Activated CD4-positive, alpha-beta T cell treated with anti-CD3 and anti-CD28 coated beads for 36 hours (primary cell): ENCODE data around the gene MYPN. TPM values are rescaled to one million over a fixed set of nuclear protein-coding genes. Genes with fewer than 3 reads are reported as not detected.

Source experiments
- ATAC-seq: fragments of 200-7000 bp; cut with Tn5 transposase; one replicate; pipeline ENCODE4 v1.10.0; 2021; ENCODE audit warnings: mild to moderate bottlenecking, moderate library complexity
- CTCF ChIA-PET: fragments of 350-600 bp; sonication (Branson Sonifier 250); formaldehyde crosslinking; loops from one replicate; lab custom pipeline; 2021; ENCODE audit warnings: antibody characterized with exemption; lab: Charles Lee
- POLR2A ChIA-PET: fragments of 350-600 bp; sonication (Branson Sonifier 250); formaldehyde crosslinking; loops from one replicate; lab custom pipeline; 2021; ENCODE audit warnings: antibody characterized with exemption, inconsistent platforms; lab: Charles Lee
- DNase-seq: peaks from one replicate; pipeline ENCODE4 v3.0.0-alpha.2; 2020
- H3K27ac Mint-ChIP-seq: one replicate; pipeline ENCODE4 v1.8.0; 2021; ENCODE audit warnings: mixed read lengths
- H3K27me3 Mint-ChIP-seq: one replicate; pipeline ENCODE4 v1.8.0; 2021; ENCODE audit warnings: mixed read lengths
- H3K36me3 Mint-ChIP-seq: one replicate; pipeline ENCODE4 v1.8.0; 2021; ENCODE audit warnings: low read depth, mixed read lengths
- H3K4me1 Mint-ChIP-seq: one replicate; pipeline ENCODE4 v1.8.0; 2021; ENCODE audit warnings: mixed read lengths
- H3K4me3 Mint-ChIP-seq: one replicate; pipeline ENCODE4 v1.8.0; 2021; ENCODE audit warnings: mild to moderate bottlenecking, moderate library complexity, mixed read lengths
- H3K9me3 Mint-ChIP-seq: one replicate; pipeline ENCODE4 v1.8.0; 2021; ENCODE audit warnings: low read depth, mixed read lengths
- intact Hi-C, 2 experiments: fragments of 100-400 bp; cut with DNase I in 1 of 2; cut with micrococcal nuclease in 1 of 2; formaldehyde crosslinking; loops; one replicate each; pipeline versions ENCODE4 v1.14.2 to v1.15.1; 2022 to 2024; cut with DNase I, micrococcal nuclease
- total RNA-seq, 2 experiments: library from RNA; stranded (reverse); gene quantifications; one replicate each; pipeline ENCODE4 v1.2.3, GENCODE V29; 2021

Gene MYPN
- total RNA-seq, 2 experiments from 2014 or later = not detected

DNA sequence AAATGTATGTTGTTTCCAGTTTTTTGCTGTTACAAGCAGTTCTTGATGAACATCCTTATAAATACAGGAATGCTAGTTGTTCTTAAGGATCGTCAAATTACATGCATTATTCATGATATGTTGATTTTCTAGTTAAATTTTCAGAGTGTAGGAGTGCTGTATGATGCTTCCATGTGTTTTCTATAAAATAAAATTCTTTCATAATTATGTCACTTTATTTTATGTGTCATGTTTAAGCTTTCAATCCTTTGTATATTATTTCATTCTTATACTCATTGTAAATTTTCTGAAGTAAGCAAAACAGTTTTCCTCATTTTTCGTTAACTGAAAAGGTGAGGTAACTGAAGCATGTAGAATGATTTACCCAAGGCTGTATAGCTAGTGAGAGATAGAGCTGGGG lies 16.8 kb upstream of the MYPN start:
- no peak overlapping the region for H3K27ac Mint-ChIP-seq
- ChIA-PET POLR2A (no interaction called here), CTCF (no interaction called here)
- H3K4me3 Mint-ChIP-seq = no peak overlapping the region
- DNase-seq (no peak), ATAC-seq (no peak)
- peaks cover 9% of the 10 kb centered on the region for H3K4me1 Mint-ChIP-seq
- H3K9me3 Mint-ChIP-seq = no peaks in the 10 kb centered on the region
- no peaks in the 10 kb centered on the region for H3K27me3 Mint-ChIP-seq
- intact Hi-C loops = loop anchor here in 1 of 2 experiments (5.0 kb wide), 1 partner anchor 870 kb away; no protein-coding TSS in a partner anchor
- H3K36me3 Mint-ChIP-seq = no peaks in the 10 kb centered on the region

DNA sequence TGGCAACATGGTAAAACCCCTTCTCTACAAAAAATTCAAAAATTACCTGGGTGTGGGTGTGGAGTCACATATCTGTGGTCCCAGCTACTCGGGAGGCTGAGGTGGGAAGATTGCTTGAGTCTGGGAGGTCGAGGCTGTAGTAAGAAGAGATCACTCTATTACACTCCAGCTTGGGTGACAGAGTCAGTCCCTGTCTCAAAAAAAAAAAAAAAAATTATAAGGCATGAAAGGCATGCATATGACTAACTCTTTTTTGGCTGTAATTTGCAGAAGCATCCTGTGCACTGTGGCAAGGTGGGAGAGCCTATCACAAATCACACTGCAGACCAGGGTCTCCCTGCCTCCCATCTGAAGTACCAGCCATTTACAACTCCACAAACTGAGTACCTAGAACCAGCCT lies 14.1 kb upstream of the MYPN start:
- no peak overlapping the region for H3K4me3 Mint-ChIP-seq
- POLR2A ChIA-PET = no interaction called here

DNA sequence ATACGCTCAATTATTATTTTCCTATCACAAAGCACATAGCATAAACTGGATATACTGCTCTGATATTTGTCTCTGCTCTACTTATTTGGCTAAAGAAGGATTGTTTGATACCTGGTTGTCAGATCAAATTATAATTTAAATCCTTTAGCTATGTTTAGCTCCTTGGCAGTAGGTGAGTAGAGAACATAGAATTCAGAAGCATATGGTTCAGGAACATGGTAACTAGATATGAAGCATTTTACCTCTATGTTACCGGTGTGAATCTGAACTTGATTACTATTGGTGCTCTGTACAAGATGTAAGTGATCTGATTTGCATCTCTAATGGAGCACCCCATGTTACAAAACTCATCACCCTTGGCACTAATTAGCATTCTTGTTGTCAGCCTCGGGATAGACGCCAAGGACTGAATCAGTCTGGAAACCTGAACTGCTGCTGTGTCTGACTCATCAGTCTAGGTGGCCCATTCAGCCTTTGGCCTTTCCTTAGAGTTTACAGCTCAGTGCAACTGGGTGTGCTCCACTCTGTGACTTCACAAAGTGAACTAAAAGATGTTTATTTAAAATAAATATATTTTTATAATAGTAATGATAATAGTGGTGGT lies 12.3 kb upstream of the MYPN start:
- CTCF ChIA-PET = no interaction called here
- no peak overlapping the region for H3K4me3 Mint-ChIP-seq
- POLR2A ChIA-PET = no interaction called here
- intact Hi-C loops = no loop called here
- H3K27ac Mint-ChIP-seq = no peak overlapping the region
- peak; percentile 53 for ATAC-seq
- DNase-seq = no peak
- no peaks in the 10 kb centered on the region for H3K4me1 Mint-ChIP-seq
- no peaks in the 10 kb centered on the region for H3K9me3 Mint-ChIP-seq
- H3K27me3 Mint-ChIP-seq = no peaks in the 10 kb centered on the region
- H3K36me3 Mint-ChIP-seq = no peaks in the 10 kb centered on the region

More for the DNA sequence above, 14.1 kb upstream of the MYPN start:
- ATAC-seq (no peak), DNase-seq (no peak)
- no peaks in the 10 kb centered on the region for H3K4me1 Mint-ChIP-seq
- CTCF ChIA-PET = no interaction called here
- H3K9me3 Mint-ChIP-seq = no peaks in the 10 kb centered on the region
- no peaks in the 10 kb centered on the region for H3K27me3 Mint-ChIP-seq
- intact Hi-C loops = no loop called here
- H3K27ac Mint-ChIP-seq = no peak overlapping the region
- H3K36me3 Mint-ChIP-seq = no peaks in the 10 kb centered on the region

DNA sequence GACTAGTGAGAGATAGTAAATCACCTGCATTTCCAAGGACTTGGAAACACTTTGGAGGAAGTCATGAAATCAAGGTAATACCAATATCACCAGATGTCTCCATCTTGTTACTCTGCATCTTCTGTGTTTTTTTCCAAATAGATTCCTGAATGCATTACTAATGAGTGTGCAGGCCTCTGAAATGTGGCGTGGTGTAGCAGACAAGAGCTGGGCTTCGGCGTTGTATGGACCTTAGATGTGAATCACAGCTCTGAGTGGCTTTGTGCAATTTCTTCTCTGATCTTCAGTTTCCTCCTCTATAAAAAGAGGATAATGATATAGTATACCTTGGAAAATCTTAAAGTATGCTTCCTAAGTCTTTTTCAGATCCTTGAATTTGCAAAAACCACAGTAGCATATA lies 9.6 kb upstream of the MYPN start:
- H3K27me3 Mint-ChIP-seq = no peaks in the 10 kb centered on the region
- intact Hi-C loops = no loop called here
- ATAC-seq = no peak
- no peak for DNase-seq
- CTCF ChIA-PET = no interaction called here
- POLR2A ChIA-PET = no interaction called here
- H3K36me3 Mint-ChIP-seq = no peaks in the 10 kb centered on the region
- H3K4me3 Mint-ChIP-seq = no peak overlapping the region
- H3K27ac Mint-ChIP-seq = no peak overlapping the region
- no peaks in the 10 kb centered on the region for H3K4me1 Mint-ChIP-seq
- H3K9me3 Mint-ChIP-seq = no peaks in the 10 kb centered on the region

DNA sequence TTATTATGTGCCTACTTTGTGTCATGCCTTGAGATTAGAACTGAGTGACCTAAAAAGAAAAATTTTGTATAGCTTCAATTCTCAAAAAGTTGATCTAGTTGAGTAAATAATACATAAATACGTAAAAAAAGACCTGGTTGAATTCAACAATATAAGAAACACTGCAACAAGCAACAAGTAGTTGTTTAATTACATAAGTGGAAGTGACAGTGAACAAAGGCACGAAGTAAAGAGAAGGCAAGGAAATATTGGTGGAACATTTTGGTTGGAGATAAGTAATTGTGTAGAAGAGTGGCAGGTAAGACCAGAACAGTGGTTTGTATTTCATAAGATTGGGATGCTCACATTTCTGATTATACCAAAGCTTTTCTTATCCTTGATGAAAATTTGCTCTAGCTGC lies 8.2 kb upstream of the MYPN start:
- Mint-ChIP-seq H3K36me3 (no peaks in the 10 kb centered on the region), H3K9me3 (no peaks in the 10 kb centered on the region), H3K4me1 (no peaks in the 10 kb centered on the region), H3K27me3 (no peaks in the 10 kb centered on the region), H3K27ac (no peak overlapping the region), H3K4me3 (no peak overlapping the region)
- POLR2A ChIA-PET = no interaction called here
- no peak for ATAC-seq
- CTCF ChIA-PET = interaction anchor here (0.9 to 1.1 kb wide), 2 partner anchors 29 to 111 kb away, joined by 3 to 5 read pairs; no protein-coding TSS in a partner anchor
- intact Hi-C loops = no loop called here
- DNase-seq = no peak

DNA sequence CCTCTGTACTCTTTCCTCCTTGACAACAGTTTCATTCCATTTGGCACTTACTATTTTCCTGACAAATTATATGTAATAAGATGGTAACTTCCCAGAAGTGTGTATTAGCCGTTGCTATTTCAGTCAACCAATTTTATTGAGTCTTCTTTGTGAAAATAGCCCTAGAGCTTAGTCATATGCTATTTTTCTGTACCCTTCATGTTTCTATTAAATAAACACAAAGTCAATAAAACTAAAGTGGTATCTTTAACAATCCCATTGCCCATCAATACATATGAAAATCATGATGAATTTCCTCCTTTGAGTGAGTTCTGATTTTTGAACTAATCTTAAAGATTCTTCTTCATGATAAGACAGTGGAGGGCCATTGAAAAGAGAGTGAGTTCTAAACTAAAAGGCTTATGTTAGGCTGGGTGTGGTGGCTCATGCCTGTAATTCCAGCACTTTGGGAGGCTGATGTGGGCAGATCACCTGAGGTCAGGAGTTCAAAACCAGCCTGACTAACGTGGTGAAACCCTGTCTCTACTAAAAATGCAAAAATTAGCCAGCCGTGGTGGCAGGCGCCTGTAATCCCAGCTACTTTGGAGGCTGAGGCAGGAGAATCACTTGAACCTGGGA lies 5.9 kb upstream of the MYPN start:
- no peaks in the 10 kb centered on the region for H3K36me3 Mint-ChIP-seq
- H3K9me3 Mint-ChIP-seq = no peaks in the 10 kb centered on the region
- no peak overlapping the region for H3K27ac Mint-ChIP-seq
- intact Hi-C loops = no loop called here
- ATAC-seq (no peak), DNase-seq (no peak)
- ChIA-PET CTCF (interaction anchor here (0.7 kb wide), 1 partner anchor 54 kb away, joined by 3 read pairs; no protein-coding TSS in a partner anchor), POLR2A (no interaction called here)
- no peaks in the 10 kb centered on the region for H3K4me1 Mint-ChIP-seq
- H3K27me3 Mint-ChIP-seq = no peaks in the 10 kb centered on the region
- no peak overlapping the region for H3K4me3 Mint-ChIP-seq

DNA sequence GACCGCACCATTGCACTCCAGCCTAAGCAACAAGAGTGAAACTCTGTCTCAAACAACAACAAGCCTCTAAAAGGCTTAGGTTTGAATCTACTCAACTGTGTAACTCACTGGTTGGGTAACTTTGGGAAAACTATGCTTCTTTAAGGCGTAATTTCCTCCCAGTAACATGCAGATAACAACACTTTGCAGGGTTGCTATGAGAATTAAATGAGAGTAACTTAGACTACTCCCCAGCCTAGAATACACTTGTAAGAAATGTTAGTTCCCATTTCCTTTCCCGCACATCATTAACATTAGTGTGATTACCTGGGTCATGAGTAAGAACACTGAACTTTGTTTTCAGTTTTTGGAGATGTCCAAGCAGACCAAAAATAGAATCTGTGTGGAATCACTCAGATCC lies 5.4 kb upstream of the MYPN start:
- ChIA-PET CTCF (interaction anchor here (0.7 kb wide), 1 partner anchor 54 kb away, joined by 3 read pairs; no protein-coding TSS in a partner anchor), POLR2A (no interaction called here)
- ATAC-seq (no peak), DNase-seq (no peak)
- no peak overlapping the region for H3K27ac Mint-ChIP-seq
- H3K9me3 Mint-ChIP-seq = no peaks in the 10 kb centered on the region
- H3K27me3 Mint-ChIP-seq = no peaks in the 10 kb centered on the region
- no peak overlapping the region for H3K4me3 Mint-ChIP-seq
- H3K36me3 Mint-ChIP-seq = no peaks in the 10 kb centered on the region
- intact Hi-C loops = no loop called here
- H3K4me1 Mint-ChIP-seq = no peaks in the 10 kb centered on the region

DNA sequence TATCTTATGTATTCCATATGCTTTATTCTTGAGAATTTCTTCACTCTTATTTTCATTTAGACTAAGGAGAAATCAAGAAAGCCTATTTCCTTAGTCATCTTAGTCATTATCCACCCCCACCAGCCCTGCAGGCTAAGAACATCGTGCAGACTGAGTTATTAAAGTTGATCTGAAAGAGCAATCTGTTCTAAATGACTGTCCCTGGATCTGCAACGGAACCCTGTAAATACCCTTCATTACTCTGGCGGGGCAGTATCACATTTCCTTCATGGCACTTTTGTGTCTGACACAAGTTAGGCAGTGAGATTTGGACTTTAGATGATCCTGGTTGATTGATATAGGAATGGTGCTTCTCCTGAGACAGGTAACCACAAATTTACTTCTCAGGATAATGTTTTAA lies 3.5 kb upstream of the MYPN start:
- Mint-ChIP-seq H3K27ac (no peak overlapping the region), H3K27me3 (no peaks in the 10 kb centered on the region), H3K36me3 (no peaks in the 10 kb centered on the region), H3K9me3 (no peaks in the 10 kb centered on the region), H3K4me3 (no peak overlapping the region), H3K4me1 (no peaks in the 10 kb centered on the region)
- intact Hi-C loops = no loop called here
- no peak for DNase-seq
- ChIA-PET POLR2A (no interaction called here), CTCF (no interaction called here)
- no peak for ATAC-seq

DNA sequence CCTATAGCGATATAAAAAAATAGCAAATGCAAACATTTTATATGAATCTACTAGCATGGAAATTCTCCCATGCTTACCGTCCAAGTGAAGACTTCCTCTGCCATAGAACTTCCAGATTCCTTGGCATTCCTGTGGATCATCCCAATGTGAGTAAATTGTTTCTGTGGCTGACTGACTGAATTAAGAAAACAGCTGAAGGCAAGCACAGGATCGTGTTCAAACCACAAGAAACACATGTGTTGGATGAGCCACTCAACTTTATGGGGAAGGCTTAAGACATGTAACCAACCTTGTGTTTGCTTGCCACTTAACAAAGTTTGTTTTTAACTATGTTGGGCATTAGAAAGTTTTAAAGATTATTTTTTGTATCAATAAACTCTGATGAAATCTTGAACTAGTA lies 2.6 kb upstream of the MYPN start:
- no peaks in the 10 kb centered on the region for H3K9me3 Mint-ChIP-seq
- ChIA-PET POLR2A (no interaction called here), CTCF (no interaction called here)
- no peak overlapping the region for H3K4me3 Mint-ChIP-seq
- no peaks in the 10 kb centered on the region for H3K27me3 Mint-ChIP-seq
- intact Hi-C loops = no loop called here
- DNase-seq (no peak), ATAC-seq (no peak)
- H3K36me3 Mint-ChIP-seq = no peaks in the 10 kb centered on the region
- no peak overlapping the region for H3K27ac Mint-ChIP-seq
- no peaks in the 10 kb centered on the region for H3K4me1 Mint-ChIP-seq

DNA sequence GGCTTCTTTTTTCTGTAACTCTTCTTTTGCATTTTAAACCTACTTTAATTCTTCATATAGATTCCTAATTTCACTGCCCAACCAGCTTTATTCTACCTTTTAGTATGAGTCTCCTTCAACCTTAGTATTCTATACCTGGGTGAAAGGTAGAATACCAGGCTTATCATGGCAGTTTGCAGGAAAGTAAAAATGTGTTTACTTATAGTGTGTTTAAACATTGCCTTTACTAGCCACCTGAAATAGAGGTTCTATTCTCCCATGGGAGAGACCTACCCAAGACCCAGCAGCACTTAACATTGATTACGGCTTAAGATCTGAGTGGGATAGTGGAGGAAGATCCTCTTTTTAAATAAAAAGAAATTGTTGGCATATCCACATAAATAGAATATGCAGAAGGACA lies 1.6 kb upstream of the MYPN start:
- intact Hi-C loops = no loop called here
- no peaks in the 10 kb centered on the region for H3K27me3 Mint-ChIP-seq
- H3K4me1 Mint-ChIP-seq = no peaks in the 10 kb centered on the region
- H3K36me3 Mint-ChIP-seq = no peaks in the 10 kb centered on the region
- CTCF ChIA-PET = interaction anchor here (1.0 kb wide), 1 partner anchor 10 kb away, joined by 3 read pairs; no protein-coding TSS in a partner anchor
- no peak for DNase-seq
- ATAC-seq = no peak
- H3K9me3 Mint-ChIP-seq = no peaks in the 10 kb centered on the region
- POLR2A ChIA-PET = no interaction called here
- H3K27ac Mint-ChIP-seq = no peak overlapping the region
- H3K4me3 Mint-ChIP-seq = no peak overlapping the region

DNA sequence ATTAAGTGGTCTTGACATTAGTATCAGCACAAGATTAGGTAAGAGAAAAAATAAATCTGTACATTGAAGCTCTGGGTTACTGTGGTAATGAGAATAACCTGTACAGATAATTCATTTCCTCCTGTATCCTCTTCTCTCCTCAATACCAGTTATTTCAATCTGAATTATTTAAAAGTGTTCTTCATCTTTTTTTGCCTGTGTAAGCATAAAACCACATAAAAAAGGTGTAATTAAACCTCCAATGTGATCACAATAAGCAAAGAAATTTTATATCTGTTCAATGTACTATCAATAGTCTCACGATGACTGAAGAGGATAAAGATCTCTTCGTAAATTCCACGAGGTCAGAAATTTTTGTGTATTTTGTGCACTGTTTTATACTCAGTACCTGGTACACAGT lies 1.2 kb upstream of the MYPN start:
- Mint-ChIP-seq H3K4me1 (no peaks in the 10 kb centered on the region), H3K27ac (no peak overlapping the region), H3K9me3 (no peaks in the 10 kb centered on the region), H3K36me3 (no peaks in the 10 kb centered on the region), H3K27me3 (no peaks in the 10 kb centered on the region), H3K4me3 (no peak overlapping the region)
- ATAC-seq (no peak), DNase-seq (no peak)
- ChIA-PET CTCF (interaction anchor here (1.0 kb wide), 1 partner anchor 10 kb away, joined by 3 read pairs; no protein-coding TSS in a partner anchor), POLR2A (no interaction called here)
- intact Hi-C loops = no loop called here

DNA sequence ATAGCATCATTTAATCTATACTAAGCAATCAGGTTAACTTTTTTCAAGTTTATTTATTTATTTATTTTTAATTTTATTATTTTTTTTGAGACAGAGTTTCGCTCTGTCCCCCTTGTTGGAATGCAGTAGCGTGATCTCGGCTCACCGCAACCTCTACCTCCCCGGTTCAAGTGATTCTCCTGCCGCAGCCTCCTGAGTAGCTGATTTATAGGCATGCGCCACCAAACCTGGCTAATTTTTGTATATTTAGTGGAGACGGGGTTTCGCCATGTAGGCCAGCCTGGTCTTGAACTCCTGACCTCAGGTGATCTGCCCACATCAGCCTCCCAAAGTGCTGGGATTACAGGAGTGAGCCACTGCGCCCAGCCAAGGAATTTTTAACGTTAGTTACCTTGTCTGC lies 635 bp upstream of the MYPN start:
- DNase-seq (no peak), ATAC-seq (no peak)
- no peak overlapping the region for H3K4me3 Mint-ChIP-seq
- intact Hi-C loops = no loop called here
- no peaks in the 10 kb centered on the region for H3K27me3 Mint-ChIP-seq
- no peaks in the 10 kb centered on the region for H3K4me1 Mint-ChIP-seq
- H3K36me3 Mint-ChIP-seq = no peaks in the 10 kb centered on the region
- CTCF ChIA-PET = interaction anchor here (0.7 to 1.0 kb wide), 2 partner anchors 11 to 108 kb away, joined by 3 read pairs; no protein-coding TSS in a partner anchor
- H3K9me3 Mint-ChIP-seq = no peaks in the 10 kb centered on the region
- POLR2A ChIA-PET = no interaction called here
- H3K27ac Mint-ChIP-seq = no peak overlapping the region
